Measurements from ENCODE around the gene MRPL58. TPM values are rescaled to one million over a fixed set of nuclear protein-coding genes. Genes with fewer than 3 reads are reported as not detected.

MRPL58 gene
- total RNA-seq, 2 experiments from 2014 or later = 5.4 to 7.1 TPM

- no peak for TF ChIP-seq CTCF (IDR thresholded peaks at IDR 0.05)
- POLR2A ChIA-PET = interaction anchor here (0.6 to 4.0 kb wide), 11 partner anchors 9 to 315 kb away, joined by 3 to 71 read pairs (median 5); partner anchors contain the start of genes ATP5PD, CDR2L, FDXR and KCTD2
- peak; percentile 74 to 91 (median 82) for DNase-seq
- peaks cover 65% of the 10 kb centered on the region for H3K4me1 Mint-ChIP-seq (ENCODE audit: low read depth)
- ATAC-seq (ENCODE audit: poor library complexity) = peak; percentile 3
- H3K9me3 ChIP-seq (ENCODE audit: control insufficient read depth in 1 of 2, insufficient read depth in 1 of 2, low read length in 2 of 2) = no peaks in the 10 kb centered on the region
- peak overlapping the region; percentile 26 to 46 for H3K27ac ChIP-seq (ENCODE audit: low read depth in 1 of 2, low read length in 2 of 2)
- peaks cover 56% of the 10 kb centered on the region for H3K4me1 ChIP-seq (ENCODE audit: insufficient read depth, low read length)
- peaks cover 4% of the 10 kb centered on the region for H3K36me3 ChIP-seq (ENCODE audit: insufficient read depth, low read length)
- H3K27me3 Mint-ChIP-seq = peaks cover 27% of the 10 kb centered on the region
- H3K27me3 ChIP-seq (ENCODE audit: control insufficient read depth in 1 of 2, insufficient read depth in 2 of 2, low read length in 2 of 2) = no peaks in the 10 kb centered on the region
- H3K4me3 ChIP-seq (ENCODE audit: low read length) = peak overlapping the region; percentile 73
- H3K27ac Mint-ChIP-seq = peak overlapping the region; percentile 98
- peaks cover 3% of the 10 kb centered on the region for H3K9me3 Mint-ChIP-seq
- H3K36me3 Mint-ChIP-seq (ENCODE audit: low read depth) = peaks cover 43% of the 10 kb centered on the region
- H3K4me3 Mint-ChIP-seq = peak overlapping the region; percentile 92
- intact Hi-C loops (cut with DNase I, micrococcal nuclease) = loop anchor here (2.0 kb wide), 2 partner anchors 21 to 51 kb away; partner anchors contain the start of gene MRPL58 (in 1 of the 2)
- CTCF ChIA-PET = interaction anchor here (3.7 kb wide), 1 partner anchor 21 kb away, joined by 21 read pairs; the partner anchor contains the start of gene MRPL58
Measured at GRCh38 chr17:75033346-75034235, 21.1 kb downstream of the MRPL58 start.

GRCh38 chr17:75034236-75034908, 21.9 kb downstream of the MRPL58 start:
- Mint-ChIP-seq H3K4me3 (peak overlapping the region; percentile 92), H3K9me3 (peaks cover 3% of the 10 kb centered on the region), H3K4me1 (ENCODE audit: low read depth) (peaks cover 65% of the 10 kb centered on the region), H3K36me3 (ENCODE audit: low read depth) (peaks cover 51% of the 10 kb centered on the region), H3K27me3 (peaks cover 27% of the 10 kb centered on the region), H3K27ac (peak overlapping the region; percentile 98)
- Histone ChIP-seq H3K4me3 (ENCODE audit: low read length) (peak overlapping the region; percentile 73), H3K27ac (ENCODE audit: low read depth in 1 of 2, low read length in 2 of 2) (peak overlapping the region; percentile 26 to 46), H3K36me3 (ENCODE audit: insufficient read depth, low read length) (peaks cover 12% of the 10 kb centered on the region), H3K4me1 (ENCODE audit: insufficient read depth, low read length) (peaks cover 56% of the 10 kb centered on the region), H3K9me3 (ENCODE audit: control insufficient read depth in 1 of 2, insufficient read depth in 1 of 2, low read length in 2 of 2) (no peaks in the 10 kb centered on the region), H3K27me3 (ENCODE audit: control insufficient read depth in 1 of 2, insufficient read depth in 2 of 2, low read length in 2 of 2) (no peaks in the 10 kb centered on the region)
- CTCF ChIA-PET = interaction anchor here (0.9 to 3.7 kb wide), 3 partner anchors 12 to 86 kb away, joined by 3 to 21 read pairs (median 4); partner anchors contain the start of genes ATP5PD and MRPL58
- no peak for TF ChIP-seq CTCF (IDR thresholded peaks at IDR 0.05)
- POLR2A ChIA-PET = interaction anchor here (0.6 to 4.0 kb wide), 21 partner anchors 10 to 1701 kb away, joined by 3 to 71 read pairs (median 4); partner anchors contain the start of genes ATP5PD, CDR2L, FDXR and HID1
- ATAC-seq (ENCODE audit: poor library complexity) = peak; percentile 12
- peak; percentile 55 to 88 (median 76) for DNase-seq
- intact Hi-C loops (cut with DNase I, micrococcal nuclease) = loop anchor here in 1 of 2 experiments (2.0 kb wide), 1 partner anchor 22 kb away; the partner anchor contains the start of gene MRPL58
